HS-27A (cell line): ENCODE results near the gene AVEN.
A peak's percentile ranks its signal among the peaks of the same experiment; 100 is the strongest.

ENCODE experiments used
- DNase-seq: peaks from one replicate; pipeline ENCODE4 v3.0.0-alpha.2; 2012; ENCODE audit warnings: low read depth, missing footprints

The AVEN gene

DNA sequence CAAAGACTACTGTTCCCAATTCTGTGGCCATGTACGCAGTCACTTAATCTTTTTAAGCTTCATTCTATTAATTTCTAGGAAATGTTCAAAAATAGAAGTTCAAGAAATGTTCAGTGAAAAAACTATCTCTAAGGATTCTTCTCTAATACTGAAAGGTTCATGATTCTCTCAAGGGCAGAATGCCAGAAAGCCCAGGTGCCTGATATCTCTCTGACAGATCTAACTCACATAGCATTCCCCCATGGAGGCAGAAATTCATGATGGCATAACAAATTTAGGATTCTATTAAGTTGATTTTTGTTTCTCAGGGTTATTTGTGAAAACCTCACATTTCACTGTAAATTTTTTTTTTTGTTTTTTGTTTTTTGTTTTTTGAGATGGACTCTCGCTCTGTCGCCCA is 53.3 kb downstream of the AVEN start:
- DNase-seq = no peak

- peak; percentile 11 for DNase-seq
These were observed 53.7 kb downstream of the AVEN start for GRCh38 chr15:33985287-33985686.

DNA sequence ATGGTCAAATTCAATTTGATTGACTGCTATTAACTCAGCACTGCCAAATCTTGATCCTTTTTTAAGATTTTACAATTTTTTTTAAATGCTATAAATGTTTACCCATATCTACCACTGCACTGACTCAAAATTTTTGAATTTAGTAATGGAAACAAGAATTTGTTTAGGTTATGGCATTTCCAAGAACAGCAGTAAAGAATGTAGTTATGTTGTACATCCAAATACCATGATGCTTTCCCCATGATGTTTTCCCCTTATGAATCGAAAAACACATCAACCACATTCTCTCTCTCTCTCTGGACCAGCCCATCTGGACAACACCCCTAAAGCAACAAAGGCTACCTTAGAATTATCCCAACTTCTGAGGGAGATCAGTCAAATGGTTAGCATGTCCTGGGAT is 56.5 kb downstream of the AVEN start:
- DNase-seq = no peak

- no peak for DNase-seq
These were observed 58.8 kb downstream of the AVEN start for GRCh38 chr15:33980159-33980558.

- no peak for DNase-seq
These were observed 63.9 kb downstream of the AVEN start for GRCh38 chr15:33975022-33975565.

GRCh38 chr15:33971811-33972210 is 67.2 kb downstream of the AVEN start:
- no peak for DNase-seq

- no peak for DNase-seq
These were observed 70.2 kb downstream of the AVEN start for GRCh38 chr15:33968821-33969220.

DNA sequence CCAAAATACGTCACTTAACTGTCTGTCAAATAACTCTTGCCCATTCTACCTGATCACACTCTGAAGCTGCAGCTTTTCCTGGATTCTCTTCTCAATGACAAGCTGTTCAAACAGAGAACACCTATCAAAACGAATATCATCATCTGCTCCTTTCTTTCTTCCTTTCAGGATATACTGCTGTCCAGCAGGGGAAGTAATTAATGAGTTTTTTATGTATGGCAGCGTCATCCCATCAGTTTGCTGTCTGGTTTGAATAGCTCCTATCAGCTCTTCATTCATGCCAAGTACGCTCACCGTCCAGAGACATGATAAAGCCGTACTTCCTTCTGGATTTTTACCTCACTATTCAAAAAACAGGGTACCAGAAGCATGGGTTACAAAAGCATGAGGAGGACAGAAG is 70.8 kb downstream of the AVEN start, which contains the start of gene CHRM5:
CHRM5 (plus strand) TSS at position 274 of the 400 bp plus-strand sequence. CDS start 94,221 bp downstream, outside the sequence.
- DNase-seq = no peak

DNA sequence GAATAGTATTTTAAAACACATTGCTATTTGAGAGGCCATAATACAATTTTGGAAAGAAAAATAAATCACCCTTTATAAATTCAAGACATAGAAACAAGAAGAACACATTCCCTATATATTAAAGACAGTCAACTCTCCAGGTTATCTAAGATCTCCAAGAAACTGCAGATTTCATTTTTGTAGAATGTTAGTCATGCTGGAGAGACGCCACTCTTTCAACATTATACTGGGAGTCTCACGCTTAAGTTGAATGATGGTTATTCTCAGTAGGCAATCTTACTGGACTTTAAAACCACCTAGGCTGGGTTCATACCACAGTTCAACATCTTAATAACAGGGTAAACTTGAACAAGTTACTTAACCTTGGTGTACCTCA is 74.4 kb downstream of the AVEN start:
- DNase-seq = no peak

DNA sequence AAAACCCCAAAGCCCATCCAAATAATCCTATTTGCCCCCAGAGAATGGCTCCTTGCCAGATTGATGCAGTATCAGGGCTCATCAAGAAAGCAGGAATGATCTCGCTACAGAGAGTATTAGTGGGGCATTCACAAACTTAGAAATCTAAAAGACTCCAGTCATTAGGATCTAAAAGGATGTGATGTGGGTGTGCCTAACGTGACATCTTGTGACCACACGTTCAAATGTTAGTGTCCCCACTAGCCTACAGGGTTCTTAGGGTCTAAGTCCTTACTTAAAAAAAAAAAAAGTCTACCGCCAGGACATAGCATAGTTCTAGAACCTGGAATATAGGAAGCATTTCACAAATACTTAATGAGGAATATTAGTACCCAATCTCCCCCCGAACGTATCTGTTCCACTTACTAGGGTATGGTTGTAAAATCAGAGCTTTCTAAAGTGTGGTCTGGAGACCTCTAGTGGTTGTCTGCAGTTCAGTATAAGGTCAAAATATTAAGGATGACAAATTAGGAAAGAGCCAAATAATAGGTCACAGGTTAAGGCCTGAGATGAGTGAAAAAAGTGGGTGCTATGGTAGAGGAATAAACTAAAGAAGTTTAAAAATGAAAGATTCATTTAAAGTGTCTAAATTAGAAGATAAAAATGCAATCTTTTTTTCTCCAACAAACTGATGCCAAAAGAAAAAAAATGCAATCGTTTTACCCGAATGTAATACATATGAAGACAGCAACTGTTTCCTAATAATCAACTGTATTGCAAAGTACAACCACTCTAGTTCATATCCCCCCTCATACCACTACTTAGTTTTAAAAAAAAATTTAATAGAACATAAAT is 75.0 kb downstream of the AVEN start:
- peak; percentile 5 for DNase-seq

- DNase-seq = no peak
These were observed 78.5 kb downstream of the AVEN start for GRCh38 chr15:33960549-33960935.

DNA sequence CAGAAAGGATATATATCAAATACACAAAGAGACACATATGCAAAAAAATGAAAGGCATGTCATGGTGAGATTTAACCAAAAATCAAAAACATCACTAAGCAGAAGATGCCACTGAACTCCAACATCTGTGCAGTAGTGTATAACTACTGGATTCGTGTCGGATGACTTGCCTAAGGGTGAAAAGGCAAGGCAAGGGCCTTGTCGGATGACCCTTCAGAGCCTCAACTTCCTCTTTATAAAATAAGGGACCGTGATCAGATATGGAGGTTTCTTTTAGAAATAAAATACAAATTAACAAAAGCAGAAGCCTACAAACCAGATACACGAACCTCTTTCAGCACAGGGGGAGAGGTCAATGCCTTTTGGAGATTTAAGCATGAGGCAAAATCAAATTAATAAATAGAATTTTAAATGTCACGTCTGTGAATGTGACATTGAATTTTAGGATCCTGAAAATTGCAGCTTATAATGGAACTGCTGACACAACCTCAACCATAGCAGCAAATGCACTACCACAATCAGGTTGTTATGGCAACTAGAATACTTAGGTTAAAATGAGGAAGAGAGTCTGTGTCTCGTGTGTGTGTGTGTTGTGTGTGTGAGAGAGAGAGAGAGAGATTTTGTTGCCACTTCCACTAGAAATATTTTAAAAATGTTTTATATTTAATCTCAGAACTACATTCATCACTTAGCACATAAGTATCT is 79.0 kb downstream of the AVEN start:
- DNase-seq = no peak

GRCh38 chr15:33956397-33956796 is 82.6 kb downstream of the AVEN start:
- no peak for DNase-seq

- DNase-seq = no peak
These were observed 83.1 kb downstream of the AVEN start for GRCh38 chr15:33955945-33956344.

DNA sequence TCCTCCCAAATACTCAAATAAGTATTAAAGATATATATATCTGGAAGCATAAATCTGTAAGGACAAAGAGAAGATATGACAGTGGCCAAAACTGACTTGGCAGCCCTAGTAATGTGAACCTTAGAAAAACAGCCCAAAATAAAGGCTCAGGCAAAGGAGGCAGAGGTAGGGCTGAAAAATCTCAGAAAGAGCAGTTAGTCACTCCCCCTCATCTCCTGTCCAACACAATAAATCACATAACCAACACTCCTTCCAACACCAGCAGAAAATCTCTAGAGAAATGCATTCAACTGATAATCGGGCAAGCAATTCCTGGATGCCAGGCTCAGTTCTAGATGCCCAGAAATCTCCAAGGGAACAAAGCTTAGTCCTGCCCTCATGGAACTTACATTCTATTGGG is 92.9 kb downstream of the AVEN start:
- no peak for DNase-seq

GRCh38 chr15:33941279-33942063 is 97.5 kb downstream of the AVEN start:
- no peak for DNase-seq

DNA sequence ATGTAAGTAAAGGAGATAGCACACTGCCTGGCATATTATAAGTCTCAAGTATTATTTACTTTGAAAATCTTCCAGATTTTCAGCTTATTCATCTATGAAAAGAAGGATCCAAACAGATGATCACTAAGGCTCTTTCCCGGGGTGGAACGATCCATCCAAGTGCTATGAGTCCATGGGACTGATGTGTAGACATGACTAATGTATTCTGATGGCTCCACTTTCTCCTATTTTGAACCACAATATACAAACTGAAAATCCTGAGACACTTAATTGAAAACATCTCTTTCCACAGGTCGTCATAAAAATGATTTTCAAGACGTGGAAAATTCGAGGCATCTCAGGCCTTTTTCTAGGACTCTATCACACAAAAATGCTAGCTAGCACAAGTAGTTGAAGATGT is 104.1 kb downstream of the AVEN start:
- DNase-seq = no peak

DNA sequence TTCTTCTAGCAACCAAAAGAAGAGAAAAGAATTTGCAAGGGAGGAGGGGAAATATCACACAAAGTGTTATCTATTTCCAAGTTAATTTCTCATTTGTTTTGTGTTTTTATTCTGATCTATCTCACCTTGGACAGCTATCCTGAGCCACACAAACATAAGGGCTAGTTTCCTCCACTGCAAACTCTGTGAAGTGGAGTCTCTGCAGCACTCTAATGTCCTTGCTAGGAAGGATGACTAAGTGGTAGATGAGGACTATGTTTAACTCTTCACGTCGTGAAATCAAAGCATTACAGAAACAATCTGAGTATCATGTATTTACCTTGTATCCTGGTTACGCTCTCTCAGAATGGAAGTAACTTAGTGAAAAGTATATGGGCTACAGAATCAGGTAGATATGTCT is 104.6 kb downstream of the AVEN start:
- no peak for DNase-seq

GRCh38 chr15:33932734-33933133 is 106.3 kb downstream of the AVEN start:
- no peak for DNase-seq

DNA sequence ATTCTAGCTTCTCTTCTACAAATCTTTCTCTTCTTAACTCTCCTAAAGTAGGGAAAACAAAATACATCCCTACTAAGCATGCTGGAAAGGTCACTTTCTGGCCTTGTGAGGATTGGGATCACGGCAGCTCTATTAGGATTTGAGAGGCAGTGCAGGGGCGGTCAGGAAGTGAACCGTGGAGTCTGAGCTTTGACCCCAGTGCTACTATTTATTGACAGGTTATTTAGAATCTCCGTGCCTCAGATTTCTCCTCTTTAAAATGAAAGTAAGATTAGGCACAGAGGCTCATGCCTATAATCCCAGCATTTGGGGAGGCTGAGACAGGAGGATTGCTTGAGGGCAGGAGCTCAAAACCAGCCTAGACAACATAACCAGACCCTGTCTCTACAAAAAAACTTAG is 112.7 kb downstream of the AVEN start:
- no peak for DNase-seq

DNA sequence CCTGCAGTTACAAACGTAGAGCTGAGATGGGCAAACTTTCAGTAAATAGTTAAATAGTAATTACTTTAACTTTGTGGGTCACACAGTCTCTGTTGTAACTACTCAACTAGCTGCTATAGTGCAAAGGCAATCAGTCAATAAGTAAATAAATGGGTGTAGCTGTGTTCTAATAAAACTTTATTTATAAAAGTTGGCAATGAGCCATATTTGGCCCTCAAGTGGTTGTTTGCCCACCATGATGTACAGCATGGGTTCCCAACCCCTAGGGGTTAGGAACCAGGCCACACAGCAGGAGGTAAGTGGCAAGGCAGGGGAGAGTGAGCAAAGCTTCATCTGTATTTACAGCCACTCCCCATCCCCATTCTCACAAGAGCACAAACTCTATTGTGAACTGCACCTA is 115.6 kb downstream of the AVEN start:
- DNase-seq = no peak
